Measurements from ENCODE around the gene NTPCR. TPM values are rescaled to one million over a fixed set of nuclear protein-coding genes. Genes with fewer than 3 reads are reported as not detected.

Gene NTPCR
- total RNA-seq, 1 experiment from 2014 or later: 34.2 TPM

DNA sequence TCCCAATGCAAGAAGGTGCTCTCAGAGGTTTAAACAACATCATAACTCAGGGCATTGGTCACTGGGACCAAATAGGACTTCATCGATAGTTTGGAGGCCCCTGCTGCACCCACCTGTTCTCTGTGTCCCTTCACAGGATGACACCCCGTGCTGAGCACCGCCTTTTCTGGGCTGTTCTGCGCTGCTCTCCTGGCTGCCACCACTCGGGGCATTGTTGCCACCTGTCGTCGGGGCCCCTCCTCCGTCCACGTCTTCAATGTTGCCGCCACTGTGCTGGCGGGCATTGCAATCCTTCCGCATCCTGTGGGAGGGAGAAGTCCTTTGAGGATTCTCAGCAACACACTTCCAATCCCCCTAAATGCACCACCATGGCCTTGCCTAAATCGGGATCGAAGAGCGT is 47.7 kb downstream of the NTPCR start:
- ChIA-PET RAD21 (ENCODE audit: low non-redundant PET in 1 of 2, low total read pairs in 2 of 2, uncharacterized antibody in 2 of 2, unreplicated experiment in 2 of 2) (no interaction called here), CTCF (no interaction called here)
- ATAC-seq: no peak; the same call in 1 of the 2 replicates

DNA sequence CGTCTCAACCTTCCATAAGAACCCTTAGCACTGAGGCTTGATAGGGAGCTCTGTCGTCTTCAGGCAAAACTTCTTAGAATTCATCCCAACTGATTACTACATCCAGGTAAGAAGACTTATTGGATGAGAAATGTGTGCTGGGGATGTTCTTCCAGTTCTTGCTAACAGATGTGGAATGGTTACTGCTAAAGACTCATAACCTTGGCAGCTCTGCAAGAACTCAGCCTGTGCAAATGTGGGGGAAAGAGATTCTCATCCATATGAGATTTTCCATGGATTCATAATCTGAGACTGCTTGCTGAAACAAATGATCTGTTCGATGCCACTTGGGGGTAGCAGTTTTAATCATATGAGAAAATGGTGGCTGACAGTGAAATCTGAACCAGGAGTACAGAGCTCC is 48.2 kb downstream of the NTPCR start:
- DNase-seq (ENCODE audit: low read depth, low spot score): no peak
- Histone ChIP-seq H3K4me1 (ENCODE audit: control insufficient read depth in 1 of 2, insufficient read depth in 2 of 2, low read length in 2 of 2) (no peaks in the 10 kb centered on the region), H3K27ac (ENCODE audit: low read depth, low read length) (no peak overlapping the region), H3K36me3 (ENCODE audit: control insufficient read depth in 1 of 2, insufficient read depth in 2 of 2, low read length in 2 of 2) (peaks cover 0 to 5% of the 10 kb centered on the region in 2 experiments; a peak in 3 of 4 replicates), H2AFZ (ENCODE audit: low read depth, low read length, poor library complexity, severe bottlenecking) (no peak overlapping the region), H3K9me3 (ENCODE audit: control insufficient read depth in 1 of 2, insufficient read depth in 1 of 2, low read depth in 1 of 2, low read length in 2 of 2) (peaks cover under 1 to 2% of the 10 kb centered on the region in 2 experiments; a peak in 2 of 4 replicates), H3K9me2 (ENCODE audit: insufficient read depth) (no peaks in the 10 kb centered on the region), H4K20me1 (ENCODE audit: insufficient read depth) (no peaks in the 10 kb centered on the region), H3K79me2 (ENCODE audit: insufficient read depth, low read length) (no peaks in the 10 kb centered on the region), H3K4me2 (ENCODE audit: low read length) (no peak overlapping the region), H3K27me3 (ENCODE audit: insufficient read depth, low read length) (no peaks in the 10 kb centered on the region), H3K9ac (ENCODE audit: low read length) (no peak overlapping the region), H3K4me3 (replicated peaks in 1 of 2; ENCODE audit: low read depth in 1 of 2, low read length in 2 of 2) (no peak overlapping the region)
- ATAC-seq: no peak
- POLR2A ChIA-PET: no interaction called here
- RAD21 ChIA-PET (ENCODE audit: low non-redundant PET in 1 of 2, low total read pairs in 2 of 2, uncharacterized antibody in 2 of 2, unreplicated experiment in 2 of 2): no interaction called here
- intact Hi-C loops (cut with micrococcal nuclease): no loop called here
- CTCF ChIA-PET: no interaction called here
- no TSS peak for BruUV-seq (replicated peaks)
- TF ChIP-seq ZFX (IDR thresholded peaks at IDR 0.05) (no peak), SRF (IDR thresholded peaks at IDR 0.05; ENCODE audit: low read depth) (no peak), POLR2A (IDR thresholded peaks at IDR 0.05; ENCODE audit: borderline replicate concordance, extremely low read depth, insufficient read depth, insufficient read length) (no peak), CEBPB (IDR thresholded peaks at IDR 0.05; ENCODE audit: low read depth) (no peak), EZH2 (IDR thresholded peaks at IDR 0.05) (no peak), ELF1 (IDR thresholded peaks at IDR 0.05; ENCODE audit: borderline replicate concordance, low read depth) (no peak), TCF7L2 (IDR thresholded peaks at IDR 0.05; ENCODE audit: borderline replicate concordance, extremely low read depth, insufficient read depth, insufficient read length) (no peak), EZH2phosphoT487 (IDR thresholded peaks at IDR 0.05; ENCODE audit: borderline replicate concordance) (no peak), SIN3A (IDR thresholded peaks at IDR 0.05; ENCODE audit: low read depth) (no peak), FOSL1 (IDR thresholded peaks at IDR 0.05; ENCODE audit: low read depth) (no peak), ZNF274 (IDR thresholded peaks at IDR 0.05; ENCODE audit: low read depth, low read length) (no peak), ZBTB33 (IDR thresholded peaks at IDR 0.05; ENCODE audit: extremely low read depth, insufficient replicate concordance, low read length) (no peak), ATF3 (IDR thresholded peaks at IDR 0.05) (no peak), EGR1 (IDR thresholded peaks at IDR 0.05; ENCODE audit: low read depth) (no peak), SP1 (IDR thresholded peaks at IDR 0.05; ENCODE audit: low read depth) (no peak)
- TF ChIP-seq, protein P1, sequence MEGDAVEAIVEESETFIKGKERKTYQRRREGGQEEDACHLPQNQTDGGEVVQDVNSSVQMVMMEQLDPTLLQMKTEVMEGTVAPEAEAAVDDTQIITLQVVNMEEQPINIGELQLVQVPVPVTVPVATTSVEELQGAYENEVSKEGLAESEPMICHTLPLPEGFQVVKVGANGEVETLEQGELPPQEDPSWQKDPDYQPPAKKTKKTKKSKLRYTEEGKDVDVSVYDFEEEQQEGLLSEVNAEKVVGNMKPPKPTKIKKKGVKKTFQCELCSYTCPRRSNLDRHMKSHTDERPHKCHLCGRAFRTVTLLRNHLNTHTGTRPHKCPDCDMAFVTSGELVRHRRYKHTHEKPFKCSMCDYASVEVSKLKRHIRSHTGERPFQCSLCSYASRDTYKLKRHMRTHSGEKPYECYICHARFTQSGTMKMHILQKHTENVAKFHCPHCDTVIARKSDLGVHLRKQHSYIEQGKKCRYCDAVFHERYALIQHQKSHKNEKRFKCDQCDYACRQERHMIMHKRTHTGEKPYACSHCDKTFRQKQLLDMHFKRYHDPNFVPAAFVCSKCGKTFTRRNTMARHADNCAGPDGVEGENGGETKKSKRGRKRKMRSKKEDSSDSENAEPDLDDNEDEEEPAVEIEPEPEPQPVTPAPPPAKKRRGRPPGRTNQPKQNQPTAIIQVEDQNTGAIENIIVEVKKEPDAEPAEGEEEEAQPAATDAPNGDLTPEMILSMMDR (IDR thresholded peaks at IDR 0.05 in 2 of 3, conservative IDR thresholded peaks at IDR 0.05 in 1 of 3; ENCODE audit: borderline replicate concordance in 1 of 3, insufficient read depth in 1 of 3, low read depth in 2 of 3, low read length in 2 of 3): no peak
- TF ChIP-seq, protein P2, sequence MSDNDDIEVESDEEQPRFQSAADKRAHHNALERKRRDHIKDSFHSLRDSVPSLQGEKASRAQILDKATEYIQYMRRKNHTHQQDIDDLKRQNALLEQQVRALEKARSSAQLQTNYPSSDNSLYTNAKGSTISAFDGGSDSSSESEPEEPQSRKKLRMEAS (IDR thresholded peaks at IDR 0.05): no peak

More for the DNA sequence above, 47.7 kb downstream of the NTPCR start:
- Histone ChIP-seq H3K9me2 (ENCODE audit: insufficient read depth) (no peaks in the 10 kb centered on the region), H3K36me3 (ENCODE audit: control insufficient read depth in 1 of 2, insufficient read depth in 2 of 2, low read length in 2 of 2) (peaks cover 0 to 6% of the 10 kb centered on the region in 2 experiments; a peak in 3 of 4 replicates), H3K79me2 (ENCODE audit: insufficient read depth, low read length) (no peaks in the 10 kb centered on the region), H3K4me2 (ENCODE audit: low read length) (no peak overlapping the region), H3K27ac (ENCODE audit: low read depth, low read length) (no peak overlapping the region), H3K9ac (ENCODE audit: low read length) (no peak overlapping the region), H2AFZ (ENCODE audit: low read depth, low read length, poor library complexity, severe bottlenecking) (no peak overlapping the region), H3K9me3 (ENCODE audit: control insufficient read depth in 1 of 2, insufficient read depth in 1 of 2, low read depth in 1 of 2, low read length in 2 of 2) (peaks cover 4 to 5% of the 10 kb centered on the region in 2 experiments; a peak in 2 of 4 replicates), H4K20me1 (ENCODE audit: insufficient read depth) (no peaks in the 10 kb centered on the region), H3K4me3 (replicated peaks in 1 of 2; ENCODE audit: low read depth in 1 of 2, low read length in 2 of 2) (no peak overlapping the region), H3K4me1 (ENCODE audit: control insufficient read depth in 1 of 2, insufficient read depth in 2 of 2, low read length in 2 of 2) (no peaks in the 10 kb centered on the region), H3K27me3 (ENCODE audit: insufficient read depth, low read length) (no peaks in the 10 kb centered on the region)
- TF ChIP-seq SIN3A (IDR thresholded peaks at IDR 0.05; ENCODE audit: low read depth): no peak
- TF ChIP-seq POLR2AphosphoS5 (IDR thresholded peaks at IDR 0.05; ENCODE audit: low read depth, low read length): no peak
- no peak for TF ChIP-seq EZH2 (IDR thresholded peaks at IDR 0.05)
- POLR2A ChIA-PET: no interaction called here
- no TSS peak for BruUV-seq (replicated peaks)
- intact Hi-C loops (cut with micrococcal nuclease): no loop called here
- DNase-seq (ENCODE audit: low read depth, low spot score): no peak

All from HCT116 (cell line).